A673 (cell line): Measurements from ENCODE around the gene SGPP1.

ENCODE experiments used
- CTCF ChIP-seq: fragments of 300-800, 200-600 bp; sonication (generic); conservative IDR thresholded peaks from 2 replicates; pipeline ENCODE4 v1.5.1; 2017; ENCODE audit warnings: low read depth, mild to moderate bottlenecking, antibody characterized with exemption, low read length, moderate library complexity, mixed read lengths
- EZH2 ChIP-seq: fragments of 200-600 bp; sonication (generic); IDR thresholded peaks from 2 replicates; pipeline ENCODE4 v1.6.1; 2017; ENCODE audit warnings: borderline replicate concordance, low read depth, mild to moderate bottlenecking, mixed read lengths, antibody characterized with exemption, low read length; ENCODE audit not compliant: poor library complexity, severe bottlenecking

- TF ChIP-seq CTCF: no peak
- no peak for TF ChIP-seq EZH2
Observed at GRCh38 chr14:63766611-63767010, 38.7 kb upstream of the SGPP1 start.
